Endothelial cell of umbilical vein (primary cell): ENCODE results near the gene DNAH11. TPM values are rescaled to one million over a fixed set of nuclear protein-coding genes. Genes with fewer than 3 reads are reported as not detected.

Experiments used
- BruUV-seq: library from RNA; stranded (reverse); fragments of 400-500 nt; replicated peaks from 2 replicates; lab custom pipeline; 2021; lab: Mats Ljungman, UMichigan
- CTCF ChIA-PET: fragments of 300-600, 350-600 bp; sonication (Branson Sonifier 250); formaldehyde crosslinking; loops from one replicate; lab custom pipeline; 2021; ENCODE audit warnings: antibody characterized with exemption, inconsistent platforms; lab: Charles Lee
- POLR2A ChIA-PET: fragments of 300-600, 350-600 bp; sonication (Branson Sonifier 250); formaldehyde crosslinking; loops from one replicate; lab custom pipeline; 2021; ENCODE audit warnings: antibody characterized with exemption, inconsistent platforms; lab: Charles Lee
- DNase-seq: peaks from one replicate; pipeline ENCODE4 v3.0.0-alpha.2; 2011; ENCODE audit warnings: low read depth, low spot score
- FAIRE-seq: peaks from 2 replicates; lab custom pipeline; 2011; peaks lifted over from hg19 to GRCh38; lab: Jason Lieb, UNC
- H2AFZ ChIP-seq: 2 replicates; pipeline ENCODE4 v1.6.0; 2012; ENCODE audit warnings: low read depth, low read length, control low read depth, inconsistent platforms
- H3K27ac ChIP-seq: 2 replicates; pipeline ENCODE4 v1.5.1; 2011; ENCODE audit warnings: low read depth, mild to moderate bottlenecking, control low read depth, low read length, moderate library complexity; ENCODE audit not compliant: insufficient read depth
- H3K27me3 ChIP-seq, 2 experiments: 2 replicates each; pipeline versions ENCODE4 v1.6.0 to v1.6.1; 2011; ENCODE audit warnings: low read length in 2 of 2, mixed read lengths in 1 of 2; ENCODE audit not compliant: control insufficient read depth in 2 of 2, insufficient read depth in 2 of 2
- H3K36me3 ChIP-seq, 2 experiments: 2 replicates in 1 of 2; 3 replicates in 1 of 2; pipeline ENCODE4 v1.5.1; 2011; ENCODE audit warnings: low read length in 2 of 2, mild to moderate bottlenecking in 1 of 2, moderate library complexity in 1 of 2; ENCODE audit not compliant: control insufficient read depth in 2 of 2, insufficient read depth in 2 of 2; ENCODE audit errors: extremely low read depth in 1 of 2
- H3K4me1 ChIP-seq: 3 replicates; pipeline ENCODE4 v1.5.1; 2011; ENCODE audit warnings: mild to moderate bottlenecking, low read length; ENCODE audit not compliant: control insufficient read depth, insufficient read depth; ENCODE audit errors: extremely low read depth
- H3K4me2 ChIP-seq: 2 replicates; pipeline ENCODE4 v1.6.1; 2011; ENCODE audit warnings: low read length, control low read depth, mixed read lengths; ENCODE audit not compliant: insufficient read depth
- H3K4me3 ChIP-seq, 3 experiments: fragments of 200-600 bp in 1 of 3; sonication (generic), shearing (Covaris generic) in 1 of 3; replicated peaks in 1 of 3; 2 replicates each; pipeline ENCODE4 v1.5.1; 2011 to 2016; ENCODE audit warnings: control low read depth in 3 of 3, low read length in 3 of 3, mild to moderate bottlenecking in 2 of 3, inconsistent platforms in 1 of 3, low read depth in 1 of 3, moderate library complexity in 1 of 3; ENCODE audit not compliant: insufficient read depth in 1 of 3
- H3K79me2 ChIP-seq: 2 replicates; pipeline ENCODE4 v1.6.0; 2012; ENCODE audit warnings: low read length, inconsistent platforms; ENCODE audit not compliant: control insufficient read depth, insufficient read depth
- H3K9ac ChIP-seq: replicated peaks from 2 replicates; pipeline ENCODE3; 2011; ENCODE audit warnings: low read length, control low read depth; ENCODE audit not compliant: insufficient read depth; ENCODE audit errors: extremely low read depth
- H3K9me1 ChIP-seq: replicated peaks from 3 replicates; pipeline ENCODE4 v1.6.0; 2011; ENCODE audit warnings: mild to moderate bottlenecking, low read length; ENCODE audit not compliant: control insufficient read depth, insufficient read depth; ENCODE audit errors: extremely low read depth
- H3K9me3 ChIP-seq: replicated peaks from 2 replicates; pipeline ENCODE4 v1.5.1; 2012; ENCODE audit warnings: low read length, inconsistent platforms; ENCODE audit not compliant: control insufficient read depth, insufficient read depth
- H4K20me1 ChIP-seq: replicated peaks from 2 replicates; pipeline ENCODE3; 2011; ENCODE audit warnings: mild to moderate bottlenecking, low read length; ENCODE audit not compliant: control insufficient read depth, insufficient read depth; ENCODE audit errors: extremely low read depth
- CTCF ChIP-seq, 2 donors: IDR thresholded peaks; 1 replicate in 1 of 2; 2 replicates in 1 of 2; pipeline ENCODE4 v1.5.1; 2011; ENCODE audit warnings: low read length in 2 of 2, mild to moderate bottlenecking in 2 of 2, moderate library complexity in 2 of 2, control low read depth in 1 of 2, inconsistent platforms in 1 of 2, low read depth in 1 of 2; ENCODE audit not compliant: insufficient read depth in 1 of 2; ENCODE audit errors: extremely low read depth in 1 of 2
- EZH2 ChIP-seq: IDR thresholded peaks from 2 replicates; pipeline ENCODE4 v1.6.1; 2012; ENCODE audit warnings: borderline replicate concordance, low read depth, mild to moderate bottlenecking, moderate library complexity, low read length, inconsistent platforms; ENCODE audit not compliant: severe bottlenecking
- FOS ChIP-seq: IDR thresholded peaks from 2 replicates; pipeline ENCODE4 v1.6.1; 2011; ENCODE audit warnings: mild to moderate bottlenecking, low read length, moderate library complexity, borderline replicate concordance; ENCODE audit not compliant: insufficient read depth
- GATA2 ChIP-seq: IDR thresholded peaks from 2 replicates; pipeline ENCODE4 v1.7.0; 2011; ENCODE audit warnings: low read depth, mild to moderate bottlenecking, moderate library complexity, mixed read lengths, low read length; ENCODE audit not compliant: insufficient read length, insufficient read depth
- JUN ChIP-seq: IDR thresholded peaks from 2 replicates; pipeline ENCODE4 v1.6.1; 2011; ENCODE audit warnings: borderline replicate concordance, low read depth; ENCODE audit not compliant: insufficient read length, insufficient read depth
- MAX ChIP-seq: IDR thresholded peaks from 2 replicates; pipeline ENCODE4 v1.6.1; 2011; ENCODE audit not compliant: insufficient read depth, insufficient read length
- MYC ChIP-seq: IDR thresholded peaks from one replicate; pipeline ENCODE4 v1.6.1; 2011; ENCODE audit warnings: mild to moderate bottlenecking, low read depth, low read length
- POLR2A ChIP-seq: IDR thresholded peaks from 2 replicates; pipeline ENCODE4 v1.6.1; 2012; ENCODE audit warnings: low read depth, mild to moderate bottlenecking, control low read depth, low read length
- POLR2AphosphoS5 ChIP-seq: IDR thresholded peaks from 2 replicates; pipeline ENCODE4 v1.6.1; 2012; ENCODE audit warnings: low read depth, mild to moderate bottlenecking, control low read depth, low read length, moderate library complexity; ENCODE audit not compliant: insufficient read depth
- dilution Hi-C: fragments of 300-500 bp; cut with MboI; formaldehyde crosslinking; loops from one replicate; pipeline ENCODE4 v1.15.0; 2019; ENCODE audit warnings: low sequenced_read_pairs; ENCODE audit not compliant: extremely low pct_ligation_motif_present
- intact Hi-C: fragments of 100-400 bp; cut with micrococcal nuclease; formaldehyde crosslinking; loops from one replicate; pipeline ENCODE4 v1.10.0; 2022
- polyA plus RNA-seq, 4 experiments: library from polyadenylated mRNA; depleted of rRNA in 3 of 4; stranded (reverse) in 3 of 4; unstranded in 1 of 4; fragments of >200 nt; gene quantifications; 2 replicates each; pipeline versions ENCODE4 v1.2.1 to v1.2.3, GENCODE V29; 2011 to 2012; ENCODE audit warnings: missing spikeins in 1 of 4
- total RNA-seq: library from RNA; stranded (reverse); gene quantifications from 2 replicates; pipeline ENCODE4 v1.2.3, GENCODE V29; 2021

DNAH11 gene
- total and polyA plus RNA-seq, 2 donors (not counting 3 experiments of a cell fraction or from before 2014, with no cell fraction given): 0.69 to 0.91 TPM

- ChIA-PET CTCF (no interaction called here), POLR2A (no interaction called here)
- no peaks in the 10 kb centered on the region for H3K9me3 ChIP-seq
- no peak overlapping the region for H3K4me2 ChIP-seq
- H3K4me3 ChIP-seq: no peak overlapping the region
- peaks cover 21% of the 10 kb centered on the region for H3K4me1 ChIP-seq
- DNase-seq (no peak), FAIRE-seq (no peak)
- H3K36me3 ChIP-seq: no peaks in the 10 kb centered on the region
- no peak for TF ChIP-seq EZH2
- TF ChIP-seq POLR2A: no peak
- no peak for TF ChIP-seq GATA2
- no peak for TF ChIP-seq FOS
- no peak for TF ChIP-seq MYC
- TF ChIP-seq MAX: no peak
- TF ChIP-seq CTCF (IDR thresholded peaks at IDR 0.05; ENCODE audit: extremely low read depth in 1 of 2, insufficient read depth in 1 of 2, low read depth in 1 of 2, low read length in 2 of 2): no peak
- no peak for TF ChIP-seq JUN
- no peak for TF ChIP-seq POLR2AphosphoS5
- H3K9me1 ChIP-seq: no peaks in the 10 kb centered on the region
- H3K9ac ChIP-seq: no peak overlapping the region
- no peak overlapping the region for H3K27ac ChIP-seq
- dilution Hi-C loops: no loop called here
- intact Hi-C loops: loop anchor here (5.0 kb wide), 2 partner anchors 74 to 236 kb away; partner anchors contain the start of gene DNAH11
- BruUV-seq: no TSS peak
- H4K20me1 ChIP-seq: no peaks in the 10 kb centered on the region
- H2AFZ ChIP-seq: no peak overlapping the region
- H3K79me2 ChIP-seq: no peaks in the 10 kb centered on the region
- H3K27me3 ChIP-seq: no peaks in the 10 kb centered on the region
These were observed 73.3 kb downstream of the DNAH11 start for GRCh38 chr7:21616091-21616490.
